MM.1S (cell line): ENCODE data around the gene TBC1D21.

Experiments used
- DNase-seq: peaks from one replicate; pipeline ENCODE4 v3.0.0-alpha.2; 2015
- H2AFZ ChIP-seq: fragments of 300-600 bp; sonication (generic); 2 replicates; pipeline ENCODE4 v1.6.0; 2016; ENCODE audit warnings: antibody characterized with exemption, low read length
- H3F3A ChIP-seq: fragments of 300-600 bp; sonication (generic); 2 replicates; pipeline ENCODE4 v1.6.1; 2016; ENCODE audit warnings: mild to moderate bottlenecking, antibody characterized with exemption, low read length, moderate library complexity, mixed read lengths; ENCODE audit not compliant: insufficient read depth
- H3K27ac ChIP-seq: fragments of 300-600 bp; sonication (generic); 2 replicates; pipeline ENCODE4 v1.5.1; 2016; ENCODE audit warnings: mild to moderate bottlenecking, low read length
- H3K27me3 ChIP-seq: fragments of 300-600 bp; sonication (generic); replicated peaks from 2 replicates; pipeline ENCODE4 v1.6.0; 2016; ENCODE audit warnings: low read length; ENCODE audit not compliant: insufficient read depth
- H3K36me3 ChIP-seq: fragments of 300-600 bp; sonication (generic); replicated peaks from 2 replicates; pipeline ENCODE4 v1.6.1; 2016; ENCODE audit warnings: mild to moderate bottlenecking, low read length, mixed read lengths; ENCODE audit not compliant: insufficient read depth
- H3K4me1 ChIP-seq: fragments of 300-600 bp; sonication (generic); 2 replicates; pipeline ENCODE4 v1.6.1; 2016; ENCODE audit warnings: low read length, mixed read lengths
- H3K4me2 ChIP-seq: fragments of 300-600 bp; sonication (generic); 2 replicates; pipeline ENCODE4 v1.6.0; 2016; ENCODE audit warnings: low read depth, low read length
- H3K4me3 ChIP-seq: fragments of 300-600 bp; sonication (generic); 2 replicates; pipeline ENCODE4 v1.5.1; 2016; ENCODE audit warnings: low read length, mixed read lengths
- H3K79me2 ChIP-seq: fragments of 300-600 bp; sonication (generic); 2 replicates; pipeline ENCODE4 v1.6.1; 2016; ENCODE audit warnings: mixed run types, low read length, mixed read lengths
- H3K9ac ChIP-seq: fragments of 300-600 bp; sonication (generic); 2 replicates; pipeline ENCODE4 v1.6.1; 2016; ENCODE audit warnings: low read length, mixed read lengths
- H3K9me2 ChIP-seq: fragments of 300-600 bp; sonication (generic); replicated peaks from 2 replicates; pipeline ENCODE4 v1.6.1; 2016; ENCODE audit warnings: mild to moderate bottlenecking, low read length, mixed read lengths; ENCODE audit not compliant: insufficient read depth
- H3K9me3 ChIP-seq: fragments of 300-600 bp; sonication (generic); replicated peaks from 2 replicates; pipeline ENCODE4 v1.6.1; 2016; ENCODE audit warnings: mild to moderate bottlenecking, low read length, mixed read lengths; ENCODE audit not compliant: insufficient read depth
- H4K20me1 ChIP-seq: fragments of 300-600 bp; sonication (generic); 2 replicates; pipeline ENCODE4 v1.6.1; 2016; ENCODE audit warnings: mild to moderate bottlenecking, low read length, moderate library complexity, mixed read lengths; ENCODE audit not compliant: insufficient read depth
- EZH2 ChIP-seq: fragments of 300-600 bp; sonication (generic); optimal IDR thresholded peaks from 2 replicates; pipeline ENCODE3; 2017; ENCODE audit warnings: low read depth, mild to moderate bottlenecking, antibody characterized with exemption, low read length, mixed read lengths
- EZH2phosphoT487 ChIP-seq: fragments of 300-600 bp; sonication (generic); IDR thresholded peaks from 2 replicates; pipeline ENCODE4 v1.6.1; 2018; ENCODE audit warnings: antibody characterized with exemption, low read length
- TF ChIP-seq, protein P1 (sequence below): fragments of 300-600 bp; sonication (generic); IDR thresholded peaks from 2 replicates; pipeline ENCODE4 v1.5.1; 2016; ENCODE audit warnings: antibody characterized with exemption, low read length, mixed read lengths

TBC1D21 gene

DNA sequence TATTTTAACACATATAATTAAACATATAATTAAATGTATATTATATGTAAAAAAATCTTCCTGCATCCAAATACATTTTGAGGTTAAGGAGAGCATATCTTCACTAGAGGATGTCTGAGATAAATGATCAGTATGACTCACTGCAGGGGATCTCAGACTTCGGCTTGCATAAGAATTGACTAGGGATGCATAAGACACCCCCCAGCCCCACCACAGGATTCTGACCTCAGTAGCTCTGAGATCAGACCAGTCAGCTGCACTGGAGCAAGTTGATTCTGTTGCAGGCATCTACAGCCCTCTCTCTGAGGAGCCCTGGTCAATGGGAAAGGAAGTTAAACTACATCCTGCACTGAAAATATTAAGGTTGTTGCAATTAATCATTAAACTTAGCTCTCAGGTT is 29.0 kb upstream of the TBC1D21 start:
- Histone ChIP-seq H3K9me2 (no peaks in the 10 kb centered on the region), H2AFZ (no peak overlapping the region), H3K4me2 (no peak overlapping the region), H3K9ac (no peak overlapping the region), H3K4me3 (no peak overlapping the region), H3F3A (no peaks in the 10 kb centered on the region), H3K27me3 (peaks cover 65% of the 10 kb centered on the region), H3K4me1 (no peaks in the 10 kb centered on the region), H4K20me1 (no peaks in the 10 kb centered on the region), H3K79me2 (no peaks in the 10 kb centered on the region), H3K36me3 (no peaks in the 10 kb centered on the region), H3K27ac (no peak overlapping the region), H3K9me3 (no peaks in the 10 kb centered on the region)
- DNase-seq = no peak
- TF ChIP-seq, protein P1, sequence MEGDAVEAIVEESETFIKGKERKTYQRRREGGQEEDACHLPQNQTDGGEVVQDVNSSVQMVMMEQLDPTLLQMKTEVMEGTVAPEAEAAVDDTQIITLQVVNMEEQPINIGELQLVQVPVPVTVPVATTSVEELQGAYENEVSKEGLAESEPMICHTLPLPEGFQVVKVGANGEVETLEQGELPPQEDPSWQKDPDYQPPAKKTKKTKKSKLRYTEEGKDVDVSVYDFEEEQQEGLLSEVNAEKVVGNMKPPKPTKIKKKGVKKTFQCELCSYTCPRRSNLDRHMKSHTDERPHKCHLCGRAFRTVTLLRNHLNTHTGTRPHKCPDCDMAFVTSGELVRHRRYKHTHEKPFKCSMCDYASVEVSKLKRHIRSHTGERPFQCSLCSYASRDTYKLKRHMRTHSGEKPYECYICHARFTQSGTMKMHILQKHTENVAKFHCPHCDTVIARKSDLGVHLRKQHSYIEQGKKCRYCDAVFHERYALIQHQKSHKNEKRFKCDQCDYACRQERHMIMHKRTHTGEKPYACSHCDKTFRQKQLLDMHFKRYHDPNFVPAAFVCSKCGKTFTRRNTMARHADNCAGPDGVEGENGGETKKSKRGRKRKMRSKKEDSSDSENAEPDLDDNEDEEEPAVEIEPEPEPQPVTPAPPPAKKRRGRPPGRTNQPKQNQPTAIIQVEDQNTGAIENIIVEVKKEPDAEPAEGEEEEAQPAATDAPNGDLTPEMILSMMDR = no peak
- TF ChIP-seq EZH2 = no peak
- no peak for TF ChIP-seq EZH2phosphoT487

DNA sequence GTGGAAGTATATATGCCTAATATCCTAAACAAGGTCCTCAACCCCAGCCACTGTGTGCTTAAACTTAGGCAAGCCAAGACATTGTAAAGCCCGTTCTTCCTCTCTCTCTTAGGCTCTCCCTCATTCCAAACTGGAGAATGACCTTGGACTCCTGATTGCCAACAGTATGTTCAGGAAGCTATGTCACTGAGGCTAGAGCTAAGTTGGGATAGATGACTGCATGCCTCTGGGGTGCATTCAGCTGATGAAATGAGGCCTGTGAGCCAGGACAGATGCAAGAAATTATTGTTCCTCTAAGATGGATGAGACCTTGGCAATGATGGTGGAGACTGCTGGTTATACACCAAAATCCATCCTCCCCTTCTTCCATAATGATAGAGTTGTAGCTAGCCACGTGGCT is 27.9 kb upstream of the TBC1D21 start:
- H3K4me3 ChIP-seq = no peak overlapping the region
- no peaks in the 10 kb centered on the region for H3F3A ChIP-seq
- TF ChIP-seq, protein P1 = no peak
- TF ChIP-seq EZH2phosphoT487 = no peak
- TF ChIP-seq EZH2 = no peak
- H3K79me2 ChIP-seq = no peaks in the 10 kb centered on the region
- no peak for DNase-seq
- no peak overlapping the region for H3K9ac ChIP-seq
- no peaks in the 10 kb centered on the region for H3K9me2 ChIP-seq
- H3K9me3 ChIP-seq = no peaks in the 10 kb centered on the region
- H3K27ac ChIP-seq = no peak overlapping the region
- H3K4me2 ChIP-seq = no peak overlapping the region
- no peaks in the 10 kb centered on the region for H3K36me3 ChIP-seq
- H3K4me1 ChIP-seq = no peaks in the 10 kb centered on the region
- H2AFZ ChIP-seq = no peak overlapping the region
- H3K27me3 ChIP-seq = peaks cover 54% of the 10 kb centered on the region
- H4K20me1 ChIP-seq = no peaks in the 10 kb centered on the region

DNA sequence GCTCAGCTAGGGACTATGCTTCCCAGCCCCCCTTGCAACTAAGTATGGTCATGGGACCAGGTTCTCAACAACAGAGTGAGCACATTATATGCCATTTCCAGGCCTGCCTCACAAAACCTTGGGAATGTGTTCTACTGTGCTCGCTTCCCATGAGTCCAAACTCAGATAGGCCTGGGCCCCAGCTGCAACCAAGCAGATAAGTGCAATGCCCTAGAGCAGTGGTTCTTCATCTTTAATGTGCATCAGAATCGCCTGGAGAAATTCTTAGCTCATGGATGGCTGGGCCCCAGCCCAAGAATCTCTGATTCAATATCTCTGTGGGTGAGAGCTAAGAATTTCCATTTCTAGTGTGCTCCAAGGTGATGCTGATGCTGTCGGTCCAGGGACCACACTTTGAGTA is 27.5 kb upstream of the TBC1D21 start:
- no peaks in the 10 kb centered on the region for H3K9me3 ChIP-seq
- H3K9me2 ChIP-seq = no peaks in the 10 kb centered on the region
- no peaks in the 10 kb centered on the region for H3K79me2 ChIP-seq
- H3K4me1 ChIP-seq = no peaks in the 10 kb centered on the region
- H3K4me3 ChIP-seq = no peak overlapping the region
- H3K4me2 ChIP-seq = no peak overlapping the region
- H4K20me1 ChIP-seq = no peaks in the 10 kb centered on the region
- DNase-seq = no peak
- H3K27me3 ChIP-seq = peaks cover 50% of the 10 kb centered on the region
- H3K36me3 ChIP-seq = no peaks in the 10 kb centered on the region
- no peak overlapping the region for H3K9ac ChIP-seq
- H3K27ac ChIP-seq = no peak overlapping the region
- no peaks in the 10 kb centered on the region for H3F3A ChIP-seq
- TF ChIP-seq EZH2phosphoT487 (no peak), EZH2 (no peak)
- TF ChIP-seq, protein P1 = no peak
- no peak overlapping the region for H2AFZ ChIP-seq
